Effector memory CD4-positive, alpha-beta T cell (primary cell): ENCODE results near the gene CCDC27.

Experiments used
- DNase-seq, 3 donors: peaks; one replicate each; pipeline ENCODE4 v3.0.0-alpha.2; 2020
- H3K27ac ChIP-seq: 2 replicates; pipeline ENCODE4 v1.7.0; 2013; ENCODE audit warnings: mild to moderate bottlenecking, low read length, moderate library complexity; ENCODE audit not compliant: insufficient read depth, poor library complexity, severe bottlenecking
- H3K27me3 ChIP-seq: replicated peaks from 2 replicates; pipeline ENCODE4 v1.7.0; 2013; ENCODE audit warnings: mild to moderate bottlenecking, low read length; ENCODE audit not compliant: insufficient read depth, control insufficient read depth, poor library complexity, severe bottlenecking
- H3K36me3 ChIP-seq: 2 replicates; pipeline ENCODE4 v1.7.0; 2013; ENCODE audit warnings: mild to moderate bottlenecking, low read length, moderate library complexity; ENCODE audit not compliant: control insufficient read depth, insufficient read depth
- H3K4me1 ChIP-seq: 2 replicates; pipeline ENCODE4 v1.7.0; 2013; ENCODE audit warnings: low read length, mild to moderate bottlenecking; ENCODE audit not compliant: control insufficient read depth, insufficient read depth, poor library complexity, severe bottlenecking
- H3K4me3 ChIP-seq: 2 replicates; pipeline ENCODE4 v1.7.0; 2013; ENCODE audit warnings: low read length, low read depth, mild to moderate bottlenecking; ENCODE audit not compliant: insufficient read depth, poor library complexity, severe bottlenecking
- H3K9me3 ChIP-seq: 2 replicates; pipeline ENCODE4 v1.7.0; 2013; ENCODE audit warnings: mild to moderate bottlenecking, low read length, moderate library complexity; ENCODE audit not compliant: control insufficient read depth

Gene CCDC27

DNA sequence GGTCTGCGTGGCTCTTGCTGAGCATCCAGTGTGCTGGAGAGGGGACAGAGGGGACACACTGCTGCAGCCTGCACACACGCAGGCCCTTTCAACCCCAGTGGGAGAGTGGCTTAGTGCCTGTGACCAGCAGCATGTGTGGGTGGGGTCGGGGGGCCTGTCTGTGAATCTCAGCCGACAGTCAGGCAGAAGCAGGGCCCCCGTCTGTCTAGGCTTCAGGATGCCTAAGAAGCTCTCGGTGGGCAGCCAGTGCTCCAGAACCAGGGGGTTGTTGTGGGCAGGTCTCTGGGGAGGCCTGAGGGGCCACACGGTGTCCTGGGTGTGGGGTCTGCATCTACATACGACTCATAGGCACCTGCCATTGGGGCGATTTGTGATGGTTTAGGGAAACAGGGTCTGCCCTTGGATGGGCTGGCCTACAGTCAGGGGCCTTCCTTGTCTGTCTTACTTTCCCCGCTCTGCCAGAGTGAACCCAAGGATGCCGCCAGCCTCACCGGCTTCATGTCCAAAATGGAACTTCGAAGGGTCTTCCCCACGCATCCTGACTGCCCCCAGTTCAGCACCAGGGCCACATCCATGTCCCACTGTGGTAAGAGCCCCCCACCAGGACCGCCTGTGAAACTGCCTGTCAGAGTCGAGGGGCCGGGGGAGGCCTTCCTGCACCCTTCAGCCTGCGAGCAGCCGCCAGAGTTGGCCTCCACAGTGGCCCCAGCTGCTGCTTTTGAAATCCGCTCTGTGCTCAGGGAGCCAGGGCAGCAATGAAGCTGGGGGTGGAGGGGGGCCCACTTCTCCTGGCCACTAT lies 1.6 kb downstream of the CCDC27 start:
- Histone ChIP-seq H3K9me3 (no peaks in the 10 kb centered on the region), H3K4me1 (no peaks in the 10 kb centered on the region), H3K27me3 (no peaks in the 10 kb centered on the region), H3K36me3 (no peaks in the 10 kb centered on the region), H3K27ac (no peak overlapping the region), H3K4me3 (no peak overlapping the region)
- no peak for DNase-seq

DNA sequence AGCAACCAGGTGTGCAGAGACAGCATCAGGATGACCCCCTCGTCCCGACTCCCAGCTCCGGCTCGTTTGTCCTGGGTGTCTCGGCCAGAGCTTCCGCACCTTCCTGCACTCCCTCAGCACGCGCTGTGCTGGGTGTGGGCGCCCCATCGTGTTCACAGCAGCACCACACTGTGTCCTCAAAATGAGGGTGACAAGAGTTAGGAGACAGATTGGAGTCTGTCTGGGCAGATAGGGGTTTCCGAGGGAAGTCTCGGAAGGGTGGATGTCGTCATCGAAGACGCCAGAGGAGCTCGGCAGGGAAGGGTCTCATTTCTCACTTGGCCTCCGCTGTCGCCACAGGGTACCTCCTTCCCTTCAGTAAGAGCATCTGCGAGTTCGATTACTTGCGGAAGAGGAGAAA lies 4.1 kb downstream of the CCDC27 start:
- H3K36me3 ChIP-seq: no peaks in the 10 kb centered on the region
- DNase-seq: no peak
- H3K9me3 ChIP-seq: no peaks in the 10 kb centered on the region
- no peak overlapping the region for H3K4me3 ChIP-seq
- no peak overlapping the region for H3K27ac ChIP-seq
- H3K27me3 ChIP-seq: no peaks in the 10 kb centered on the region
- H3K4me1 ChIP-seq: no peaks in the 10 kb centered on the region

GRCh38 chr1:3759164-3759563 lies 6.9 kb downstream of the CCDC27 start:
- DNase-seq: no peak
- H3K36me3 ChIP-seq: no peaks in the 10 kb centered on the region

DNA sequence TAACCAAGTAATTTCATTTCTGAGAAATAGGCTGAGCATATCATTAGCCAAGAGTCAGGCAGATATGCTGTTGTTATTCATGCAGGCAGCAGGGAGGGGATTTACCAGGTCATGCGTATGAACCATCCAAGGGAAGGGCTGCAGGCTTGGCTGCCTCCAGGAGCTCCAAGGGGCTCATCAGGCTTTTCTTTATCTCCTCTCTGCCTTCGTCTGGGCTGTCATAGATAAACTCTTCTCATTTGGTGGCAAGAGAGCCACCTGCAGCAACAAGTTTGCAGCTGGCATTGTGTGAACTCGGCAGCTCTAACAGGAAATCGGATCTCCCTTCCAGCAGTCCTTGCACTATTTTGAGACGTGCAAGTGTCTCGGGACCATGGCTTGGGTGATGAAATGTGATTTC lies 7.5 kb downstream of the CCDC27 start:
- DNase-seq: no peak
- Histone ChIP-seq H3K27ac (no peak overlapping the region), H3K27me3 (peaks cover 4% of the 10 kb centered on the region), H3K9me3 (no peaks in the 10 kb centered on the region), H3K4me1 (no peaks in the 10 kb centered on the region), H3K4me3 (no peak overlapping the region), H3K36me3 (no peaks in the 10 kb centered on the region)

More at GRCh38 chr1:3759164-3759563, 6.9 kb downstream of the CCDC27 start:
- Histone ChIP-seq H3K27me3 (peaks cover 4% of the 10 kb centered on the region), H3K9me3 (no peaks in the 10 kb centered on the region), H3K4me3 (no peak overlapping the region), H3K27ac (no peak overlapping the region), H3K4me1 (no peaks in the 10 kb centered on the region)

DNA sequence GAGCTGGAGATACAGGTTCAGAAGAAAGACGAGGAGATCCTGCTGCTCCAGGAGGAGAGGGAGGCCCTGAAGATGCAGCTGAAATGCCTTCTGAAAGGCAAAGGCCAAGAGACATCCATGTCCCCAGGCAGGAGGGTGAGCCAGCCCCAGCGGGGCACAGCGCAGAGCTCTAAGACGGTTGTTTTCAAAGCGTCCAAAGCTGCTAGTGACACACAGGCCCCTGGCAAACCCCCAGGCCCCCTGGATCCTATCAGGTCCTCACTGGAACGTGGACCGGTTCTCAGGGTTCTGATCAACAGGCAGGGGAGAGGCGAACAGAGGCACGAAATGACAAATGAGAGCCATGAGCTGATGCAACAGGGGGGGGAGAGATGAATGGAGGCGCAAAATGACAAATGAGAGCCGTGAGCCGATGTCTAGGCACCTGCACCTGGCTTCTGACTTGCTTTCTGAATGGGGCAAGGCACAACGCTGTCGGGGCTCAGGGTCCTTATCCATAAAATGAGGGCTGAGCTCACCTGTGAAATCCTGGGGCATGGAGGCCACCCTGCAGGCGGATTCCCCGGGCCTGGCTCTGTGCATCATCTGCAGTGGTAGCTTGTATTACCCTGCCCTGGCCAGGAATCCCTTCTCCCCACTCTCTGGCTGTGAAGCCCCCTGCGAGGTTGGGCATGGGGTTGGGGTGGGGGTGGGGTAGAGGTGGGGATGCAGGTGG lies 9.2 kb downstream of the CCDC27 start:
- H3K4me3 ChIP-seq: no peak overlapping the region
- H3K27me3 ChIP-seq: peaks cover 4% of the 10 kb centered on the region

DNA sequence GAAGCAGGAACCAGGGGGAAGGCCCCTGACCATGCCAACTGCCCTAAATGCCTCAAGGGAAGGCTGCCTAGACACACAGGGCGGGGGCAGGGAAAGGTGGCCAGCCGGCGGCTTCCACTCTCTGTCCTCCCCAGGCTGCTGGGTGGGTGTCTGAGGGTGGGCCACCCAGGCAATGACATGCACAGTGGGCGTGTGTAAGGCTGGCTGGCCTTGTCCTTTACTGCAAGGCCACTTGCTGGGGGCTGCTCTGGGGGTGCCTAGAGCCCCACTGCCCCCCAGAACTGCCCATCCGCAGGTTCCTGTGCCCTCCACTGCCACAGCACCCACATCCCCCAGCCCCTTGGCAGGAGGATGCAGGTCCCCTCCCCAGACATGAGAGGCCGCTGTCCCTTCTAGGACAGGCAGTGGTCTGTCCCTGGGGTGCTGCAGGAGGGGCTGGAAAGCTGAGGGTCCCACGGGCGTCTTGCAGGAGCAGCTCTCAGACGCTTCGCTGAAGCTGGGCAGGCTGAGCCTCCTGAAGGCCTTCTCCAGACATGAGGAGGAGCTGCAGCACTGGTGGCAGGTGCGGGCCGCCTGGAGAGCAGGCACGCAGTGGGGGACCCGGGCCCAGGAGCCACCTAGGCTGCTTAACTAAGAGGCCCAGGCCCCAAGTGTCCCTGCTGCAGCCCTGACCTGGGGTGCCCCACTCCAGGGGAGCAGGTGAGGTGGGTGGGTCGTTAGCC lies 10.1 kb downstream of the CCDC27 start:
- Histone ChIP-seq H3K36me3 (no peaks in the 10 kb centered on the region), H3K27ac (no peak overlapping the region), H3K27me3 (peaks cover 4% of the 10 kb centered on the region), H3K4me1 (no peaks in the 10 kb centered on the region), H3K4me3 (no peak overlapping the region), H3K9me3 (no peaks in the 10 kb centered on the region)
- DNase-seq: no peak

More for the DNA sequence above, 9.2 kb downstream of the CCDC27 start:
- Histone ChIP-seq H3K36me3 (no peaks in the 10 kb centered on the region), H3K4me1 (no peaks in the 10 kb centered on the region), H3K27ac (no peak overlapping the region), H3K9me3 (no peaks in the 10 kb centered on the region)
- DNase-seq: no peak

DNA sequence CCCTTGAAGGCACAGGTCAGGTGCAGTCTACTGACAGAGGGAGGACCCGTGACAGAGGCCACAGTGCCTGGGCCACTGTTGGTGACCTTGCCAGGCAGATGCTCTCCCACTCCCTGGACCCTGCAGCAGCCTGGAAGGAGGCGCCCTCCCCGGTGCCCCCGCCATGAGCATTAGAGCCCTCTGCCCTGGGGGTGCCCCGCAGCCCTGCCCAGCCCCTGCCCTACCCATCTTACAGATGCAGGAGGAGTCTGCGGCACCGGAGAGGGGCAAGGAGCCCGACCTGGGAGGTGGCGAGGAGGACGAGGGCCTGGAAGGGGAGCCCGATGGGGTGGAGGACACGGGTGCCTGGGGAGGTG lies 10.6 kb downstream of the CCDC27 start:
- Histone ChIP-seq H3K4me1 (no peaks in the 10 kb centered on the region), H3K4me3 (no peak overlapping the region), H3K9me3 (no peaks in the 10 kb centered on the region), H3K27me3 (peaks cover 4% of the 10 kb centered on the region), H3K36me3 (no peaks in the 10 kb centered on the region), H3K27ac (no peak overlapping the region)
- no peak for DNase-seq

DNA sequence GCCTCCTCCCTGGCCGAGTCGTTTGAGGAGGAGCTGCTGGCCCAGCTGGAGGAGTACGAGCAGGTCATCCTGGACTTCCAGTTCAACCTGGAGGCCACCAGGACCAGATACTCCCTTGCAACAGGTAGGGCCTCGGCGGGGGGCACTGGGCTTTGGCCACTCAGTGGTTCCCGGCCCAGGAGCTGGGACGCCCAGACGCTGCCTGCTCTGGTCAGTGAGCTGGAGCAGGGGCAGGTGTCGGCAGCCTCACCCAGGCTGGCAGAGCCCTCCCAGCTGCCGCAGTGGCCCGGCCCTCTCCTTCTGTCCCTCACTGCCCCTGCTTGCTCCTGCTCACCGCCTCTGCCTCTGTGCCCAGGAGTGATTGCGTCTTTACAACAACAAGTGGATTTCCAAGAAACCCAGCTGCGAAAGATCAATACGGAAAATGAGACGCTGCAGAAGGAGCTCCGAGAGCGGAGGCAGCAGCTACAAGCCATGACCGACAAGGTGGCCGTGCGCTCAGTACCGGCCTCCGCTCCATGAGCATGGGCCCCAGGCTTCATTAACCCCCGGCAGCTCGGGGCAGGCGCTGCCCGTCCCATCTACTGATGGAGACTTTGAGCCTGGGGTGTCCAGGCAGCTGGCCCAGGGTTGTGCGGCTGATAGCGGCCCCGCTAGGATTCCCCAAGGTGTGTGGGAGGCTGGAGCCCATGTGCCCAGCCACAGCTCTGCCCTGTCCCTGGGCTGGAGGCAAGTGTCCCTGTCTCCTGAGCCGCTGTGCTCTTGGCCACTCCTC lies 11.3 kb downstream of the CCDC27 start:
- Histone ChIP-seq H3K4me3 (no peak overlapping the region), H3K27ac (no peak overlapping the region), H3K9me3 (no peaks in the 10 kb centered on the region), H3K4me1 (no peaks in the 10 kb centered on the region), H3K27me3 (peaks cover 4% of the 10 kb centered on the region), H3K36me3 (no peaks in the 10 kb centered on the region)
- no peak for DNase-seq

GRCh38 chr1:3767328-3767925 lies 15.2 kb downstream of the CCDC27 start:
- Histone ChIP-seq H3K4me1 (peaks cover 11% of the 10 kb centered on the region), H3K27me3 (peaks cover 4% of the 10 kb centered on the region), H3K9me3 (no peaks in the 10 kb centered on the region), H3K4me3 (no peak overlapping the region), H3K27ac (no peak overlapping the region), H3K36me3 (no peaks in the 10 kb centered on the region)
- DNase-seq: no peak
